HepG2 (cell line): ENCODE data around the gene USP2. TPM values are rescaled to one million over a fixed set of nuclear protein-coding genes. Genes with fewer than 3 reads are reported as not detected.

ENCODE experiments used
- CHD4 ChIP-seq: fragments of 200-600 bp; sonication (generic); IDR thresholded peaks from 2 replicates; pipeline ENCODE4 v1.7.0; 2017; ENCODE audit warnings: mild to moderate bottlenecking, low read length, borderline replicate concordance
- CREB1 ChIP-seq, 2 experiments: fragments of 450-650 bp in 1 of 2; IDR thresholded peaks; 2 replicates each; pipeline ENCODE4 v1.6.1; 2016 to 2017; ENCODE audit warnings: control low read depth in 1 of 2, mild to moderate bottlenecking in 1 of 2, missing compliant biosample characterization in 1 of 2, missing genetic modification characterization in 1 of 2
- EHMT2 ChIP-seq: fragments of 200-600 bp; sonication (generic); IDR thresholded peaks from 2 replicates; pipeline ENCODE4 v1.7.0; 2017; ENCODE audit warnings: antibody characterized with exemption, low read depth, low read length, borderline replicate concordance
- HDAC1 ChIP-seq: sonication (generic); formaldehyde crosslinking; IDR thresholded peaks from 2 replicates; pipeline ENCODE4 v1.5.1; 2020; ENCODE audit warnings: mild to moderate bottlenecking, missing genetic modification reagents
- HIVEP1 ChIP-seq: sonication (generic); formaldehyde crosslinking; IDR thresholded peaks from 2 replicates; pipeline ENCODE4 v1.4.0; 2020; ENCODE audit warnings: mild to moderate bottlenecking, missing genetic modification reagents
- ISL2 ChIP-seq: sonication (generic); formaldehyde crosslinking; IDR thresholded peaks from 2 replicates; pipeline ENCODE4 v1.5.0; 2020; ENCODE audit warnings: missing genetic modification reagents
- MIXL1 ChIP-seq: IDR thresholded peaks from 2 replicates; pipeline ENCODE4 v1.6.1; 2016
- RAD51 ChIP-seq: fragments of 450-650 bp; IDR thresholded peaks from 2 replicates; pipeline ENCODE4 v1.6.1; 2016; ENCODE audit warnings: borderline replicate concordance
- YY1 ChIP-seq: IDR thresholded peaks from 2 replicates; pipeline ENCODE4 v1.6.1; 2011; ENCODE audit warnings: low read length, low read depth, moderate library complexity, mild to moderate bottlenecking; ENCODE audit not compliant: insufficient read depth, insufficient replicate concordance
- ZBTB40 ChIP-seq, 2 experiments: fragments of 450-650 bp in 1 of 2; sonication (generic) in 1 of 2; formaldehyde crosslinking in 1 of 2; IDR thresholded peaks; 2 replicates each; pipeline versions ENCODE4 v1.6.1 to v1.8.0; 2016 to 2022; ENCODE audit warnings: antibody characterized with exemption in 1 of 2, mild to moderate bottlenecking in 1 of 2, missing genetic modification reagents in 1 of 2
- ZFAT ChIP-seq: sonication (generic); formaldehyde crosslinking; conservative IDR thresholded peaks from 2 replicates; pipeline ENCODE4 v1.8.1; 2023; ENCODE audit warnings: missing genetic modification reagents, inconsistent platforms
- ZNF20 ChIP-seq: sonication (generic); formaldehyde crosslinking; IDR thresholded peaks from 2 replicates; pipeline ENCODE4 v1.4.0; 2020; ENCODE audit warnings: mild to moderate bottlenecking, moderate library complexity, missing genetic modification reagents
- ZNF512B ChIP-seq: sonication (generic); formaldehyde crosslinking; IDR thresholded peaks from 2 replicates; pipeline ENCODE4 v1.5.1; 2020; ENCODE audit warnings: missing genetic modification reagents, mild to moderate bottlenecking, borderline replicate concordance
- ZNF776 ChIP-seq: sonication (generic); formaldehyde crosslinking; IDR thresholded peaks from 2 replicates; pipeline ENCODE4 v1.4.0; 2020; ENCODE audit warnings: mild to moderate bottlenecking, missing genetic modification reagents
- polyA plus RNA-seq, 8 experiments: library from polyadenylated mRNA; depleted of rRNA in 3 of 8; stranded (reverse) in 7 of 8; unstranded in 1 of 8; fragments of >200 nt; fragmentation: Illumina TruSeq in 4 of 8; extraction: Trizol in 4 of 8; gene quantifications; 2 replicates each; pipeline versions ENCODE4 v1.2.1 to v1.2.3, GENCODE V29; 2011 to 2016; ENCODE audit warnings: low read depth in 4 of 8, missing spikeins in 1 of 8, mixed read lengths in 1 of 8; ENCODE audit not compliant: insufficient read depth in 1 of 8
- total RNA-seq, 5 experiments: library from RNA; depleted of rRNA; stranded (reverse); fragments of >200 nt; fragmentation: Illumina TruSeq; extraction: Trizol; gene quantifications; 2 replicates each; pipeline ENCODE4 v1.2.3, GENCODE V29; 2016; ENCODE audit warnings: low read depth in 1 of 5
- TF ChIP-seq, protein P1 (sequence below): sonication (generic); formaldehyde crosslinking; IDR thresholded peaks from 2 replicates; pipeline ENCODE4 v1.4.0; 2020; ENCODE audit warnings: missing genetic modification reagents

The USP2 gene
- total and polyA plus RNA-seq, 2 of the 13 experiments (the other 11 are each of a cell fraction or from before 2014, with no cell fraction given), result 2.5 to 6.0 TPM

DNA sequence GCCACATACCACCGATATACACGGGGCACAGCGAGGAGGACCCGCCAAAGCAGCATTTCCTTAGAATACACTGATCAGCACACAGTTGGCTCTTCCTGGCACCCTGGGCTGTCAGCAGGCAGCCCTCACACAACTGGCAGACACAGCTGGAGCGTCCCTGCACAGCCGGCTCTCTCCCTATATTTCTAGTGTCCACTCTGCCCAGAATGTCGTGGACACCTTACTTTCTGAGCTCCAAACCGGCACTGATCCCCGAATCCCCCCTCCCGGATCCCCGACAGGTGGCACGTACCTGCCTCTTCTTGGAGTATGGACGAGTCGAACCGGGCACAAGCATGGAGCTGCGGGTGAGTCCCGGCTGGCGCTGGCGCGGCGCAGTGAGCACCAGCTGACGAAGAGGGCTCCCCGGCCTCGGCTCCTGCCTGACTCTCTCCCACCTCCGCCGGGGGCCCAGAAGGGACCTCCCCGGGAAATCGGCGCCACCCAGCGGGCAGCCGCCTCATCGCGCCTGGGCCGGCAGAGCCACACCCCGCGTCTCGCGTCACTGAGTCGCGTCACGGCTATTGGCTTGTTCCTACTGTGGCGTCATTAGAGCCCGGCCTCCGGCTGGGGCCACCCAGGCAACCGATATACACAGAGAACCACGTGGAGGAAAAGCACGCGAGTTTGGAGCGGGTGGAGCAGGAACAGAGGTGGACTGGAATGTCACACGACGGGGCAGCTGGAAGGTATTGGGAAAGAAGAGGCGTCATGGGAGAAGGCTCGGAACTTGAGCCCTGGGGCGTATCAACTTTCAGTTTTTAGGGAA is at the start of gene USP2 (continued):
- no peak for TF ChIP-seq ZBTB40 (IDR thresholded peaks at IDR 0.05)
- TF ChIP-seq ZBTB40 (CRISPR knock-in tag; IDR thresholded peaks at IDR 0.05), result peak; percentile 15; the same call in 1 of the 2 replicates
- peak; percentile 21; the same call in 1 of the 2 replicates for TF ChIP-seq ZNF776
- TF ChIP-seq HIVEP1 (CRISPR knock-in tag), result peak; percentile 89
- peak; percentile 32 for TF ChIP-seq MIXL1 (CRISPR knock-in tag)
- TF ChIP-seq CHD4, result no peak
- TF ChIP-seq ISL2 (CRISPR knock-in tag), result peak; percentile 71
- peak; percentile 99 for TF ChIP-seq HDAC1 (CRISPR knock-in tag)
- TF ChIP-seq ZFAT (CRISPR knock-in tag), result no peak
- TF ChIP-seq, protein P1, sequence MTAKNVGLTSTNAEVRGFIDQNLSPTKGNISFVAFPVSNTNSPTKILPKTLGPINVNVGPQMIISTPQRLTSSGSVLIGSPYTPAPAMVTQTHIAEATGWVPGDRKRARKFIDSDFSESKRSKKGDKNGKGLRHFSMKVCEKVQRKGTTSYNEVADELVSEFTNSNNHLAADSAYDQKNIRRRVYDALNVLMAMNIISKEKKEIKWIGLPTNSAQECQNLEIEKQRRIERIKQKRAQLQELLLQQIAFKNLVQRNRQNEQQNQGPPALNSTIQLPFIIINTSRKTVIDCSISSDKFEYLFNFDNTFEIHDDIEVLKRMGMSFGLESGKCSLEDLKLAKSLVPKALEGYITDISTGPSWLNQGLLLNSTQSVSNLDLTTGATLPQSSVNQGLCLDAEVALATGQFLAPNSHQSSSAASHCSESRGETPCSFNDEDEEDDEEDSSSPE, result peak; percentile 61; the same call in 1 of the 2 replicates
- TF ChIP-seq YY1, result peak; percentile 68
- TF ChIP-seq ZNF512B, result no peak; the same call in 1 of the 2 replicates
- TF ChIP-seq RAD51, result no peak
- TF ChIP-seq EHMT2, result no peak
- TF ChIP-seq ZNF20 (CRISPR knock-in tag), result no peak
- TF ChIP-seq CREB1 (IDR thresholded peaks at IDR 0.05), result peak; percentile 97
- peak; percentile 95 for TF ChIP-seq CREB1 (CRISPR knock-in tag; IDR thresholded peaks at IDR 0.05)
